GM12873 (cell line): ENCODE data around the gene SH3BGRL2.

Source experiments
- CTCF ChIP-seq: IDR thresholded peaks from 2 replicates; pipeline ENCODE4 v1.5.1; 2012; ENCODE audit warnings: low read depth, mild to moderate bottlenecking, moderate library complexity, low read length, control low read depth; ENCODE audit not compliant: insufficient read depth; ENCODE audit errors: missing control alignments

Gene SH3BGRL2

GRCh38 chr6:79636673-79637072, 5.5 kb downstream of the SH3BGRL2 start:
- no peak for TF ChIP-seq CTCF

DNA sequence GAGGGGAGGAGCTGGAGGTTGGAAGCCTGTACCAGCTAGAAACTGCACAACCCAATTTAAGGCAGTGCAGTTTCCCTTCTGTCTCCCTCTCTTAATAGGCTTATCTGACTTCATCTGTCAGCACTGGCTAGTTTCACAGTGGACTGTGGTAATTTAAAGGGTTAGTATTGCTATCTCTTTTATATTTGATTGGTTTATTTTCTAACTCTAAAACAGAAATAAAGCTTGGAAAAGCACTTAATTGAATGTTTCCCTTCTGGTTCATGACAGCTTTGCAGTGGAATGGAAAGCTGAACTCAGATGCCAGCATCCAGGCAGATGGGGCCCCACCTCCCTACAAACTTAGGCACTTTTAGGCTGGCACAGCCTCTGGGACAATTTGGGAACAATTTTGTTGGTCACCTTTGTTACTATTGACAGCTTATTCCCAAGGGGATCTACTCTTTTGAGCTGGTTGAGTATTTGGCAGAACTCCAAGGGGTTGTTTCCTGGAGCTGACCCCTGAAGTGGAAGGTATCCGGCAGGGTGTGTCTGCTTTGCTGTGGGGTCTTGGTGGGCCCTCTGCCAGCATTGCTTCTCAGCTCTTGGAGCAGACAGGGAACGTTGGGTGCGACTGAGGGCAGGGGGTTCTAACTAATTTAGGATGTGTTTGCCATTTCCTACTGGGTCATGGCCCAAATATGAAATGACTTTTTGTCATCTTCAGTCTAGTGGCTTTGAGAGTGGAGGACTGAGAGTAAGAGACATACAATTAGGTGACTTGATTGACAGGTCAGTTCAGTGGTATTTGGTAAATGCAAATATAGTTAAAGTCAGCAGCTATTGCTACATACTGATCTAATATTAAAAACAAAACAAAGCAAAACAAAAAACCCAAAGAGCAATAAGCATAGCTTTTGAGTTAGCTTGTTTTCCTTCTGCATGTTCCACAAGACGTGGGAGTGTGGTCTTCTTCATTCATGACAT, 9.3 kb downstream of the SH3BGRL2 start:
- no peak for TF ChIP-seq CTCF

- peak; percentile 35 for TF ChIP-seq CTCF
Measured at GRCh38 chr6:79646006-79646405, 14.9 kb downstream of the SH3BGRL2 start.

- no peak for TF ChIP-seq CTCF
Measured at GRCh38 chr6:79646561-79646960, 15.4 kb downstream of the SH3BGRL2 start.

DNA sequence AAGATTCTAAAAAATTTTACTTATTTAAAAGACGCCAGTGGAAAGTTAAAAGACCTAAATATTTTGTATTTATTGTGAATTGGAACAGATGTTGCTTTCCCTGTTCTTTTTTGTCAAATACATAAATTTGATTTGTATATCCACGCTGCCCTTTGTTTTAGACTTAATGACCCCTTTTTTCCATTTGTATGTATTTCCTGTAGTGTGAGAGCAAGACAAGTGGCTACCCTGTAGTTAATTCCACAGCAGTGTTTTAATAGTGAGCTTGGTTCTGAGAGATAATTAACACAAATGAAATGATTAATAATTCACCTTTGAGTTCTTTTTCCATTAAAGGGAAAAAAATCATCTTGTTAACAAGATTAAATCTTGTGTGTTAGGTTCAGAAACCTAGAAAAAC, 16.6 kb downstream of the SH3BGRL2 start:
- no peak for TF ChIP-seq CTCF

GRCh38 chr6:79648328-79648727, 17.2 kb downstream of the SH3BGRL2 start:
- no peak for TF ChIP-seq CTCF

GRCh38 chr6:79649016-79649415, 17.9 kb downstream of the SH3BGRL2 start:
- TF ChIP-seq CTCF, result no peak
